K562 (cell line): Measurements from ENCODE around the gene BTF3L4. TPM values are rescaled to one million over a fixed set of nuclear protein-coding genes. Genes with fewer than 3 reads are reported as not detected.

Experiments
- BRF1 ChIP-seq: IDR thresholded peaks from 3 replicates; pipeline ENCODE4 v1.6.1; 2011; ENCODE audit warnings: borderline replicate concordance, mild to moderate bottlenecking; ENCODE audit not compliant: insufficient read length; ENCODE audit errors: extremely low read depth
- CTCF ChIP-seq, 3 experiments: IDR thresholded peaks in 2 of 3; conservative IDR thresholded peaks in 1 of 3; 2 replicates each; pipeline ENCODE4 v1.5.1; 2011 to 2012; ENCODE audit warnings: low read length in 3 of 3, mild to moderate bottlenecking in 3 of 3, control low read depth in 2 of 3, improper control_type of control experiment in 1 of 3, inconsistent platforms in 1 of 3, low read depth in 1 of 3, mixed read lengths in 1 of 3, moderate library complexity in 1 of 3; ENCODE audit not compliant: insufficient read depth in 2 of 3
- KAT8 ChIP-seq: fragments of 450-650 bp; IDR thresholded peaks from 2 replicates; pipeline ENCODE4 v1.6.1; 2016; ENCODE audit warnings: low read depth, mild to moderate bottlenecking
- MCM3 ChIP-seq: fragments of 450-650 bp; IDR thresholded peaks from 2 replicates; pipeline ENCODE4 v1.6.1; 2016
- NFXL1 ChIP-seq: fragments of 450-650 bp; formaldehyde crosslinking; IDR thresholded peaks from 2 replicates; pipeline ENCODE4 v1.4.0; 2021; ENCODE audit warnings: mild to moderate bottlenecking
- PCBP1 ChIP-seq: fragments of 200-400 bp; formaldehyde crosslinking; IDR thresholded peaks from 2 replicates; pipeline ENCODE4 v1.6.1; 2018; ENCODE audit warnings: mild to moderate bottlenecking, low read depth, low read length; ENCODE audit not compliant: poor library complexity, severe bottlenecking
- SMC3 ChIP-seq: conservative IDR thresholded peaks from 2 replicates; pipeline ENCODE4 v1.6.1; 2011; ENCODE audit warnings: low read depth, low read length, improper control_type of control experiment; ENCODE audit not compliant: insufficient read depth
- ZNF133 ChIP-seq: fragments of 250-450 bp; sonication (Bioruptor Pico); IDR thresholded peaks from 2 replicates; pipeline ENCODE4 v1.4.0; 2020; ENCODE audit warnings: mild to moderate bottlenecking
- ZNF408 ChIP-seq: fragments of 250-450 bp; sonication (Bioruptor Pico); IDR thresholded peaks from 2 replicates; pipeline ENCODE4 v1.4.0; 2020; ENCODE audit warnings: low read depth, mild to moderate bottlenecking, moderate library complexity
- ZNF41 ChIP-seq: fragments of 250-450 bp; sonication (Bioruptor Pico); conservative IDR thresholded peaks from 2 replicates; pipeline ENCODE4 v1.4.0; 2020; ENCODE audit warnings: mild to moderate bottlenecking
- polyA plus RNA-seq, 8 experiments: library from polyadenylated mRNA; depleted of rRNA in 4 of 8; stranded (reverse) in 5 of 8; unstranded in 3 of 8; fragments of >200 nt; fragmentation: Nextera tagmentation in 2 of 8; fragmentation: Illumina TruSeq in 1 of 8; extraction: Ambion mirVana in 2 of 8; extraction: Trizol in 1 of 8; gene quantifications; 2 replicates each; pipeline versions ENCODE4 v1.2.1 to v1.2.3, GENCODE V29; 2011 to 2014; ENCODE audit warnings: inconsistent platforms in 1 of 8, missing spikeins in 1 of 8
- total RNA-seq, 7 experiments: library from RNA; depleted of rRNA in 6 of 7; stranded (reverse); fragments of >200 nt in 6 of 7; fragmentation: Illumina TruSeq in 2 of 7; extraction: Trizol in 2 of 7; gene quantifications; 2 replicates each; pipeline versions ENCODE4 v1.2.1 to v1.2.3, GENCODE V29; 2011 to 2021; ENCODE audit warnings: low replicate concordance in 1 of 7
- TF ChIP-seq, protein P1 (sequence below): fragments of 450-650 bp; IDR thresholded peaks from 2 replicates; pipeline ENCODE4 v1.6.1; 2016; ENCODE audit warnings: mild to moderate bottlenecking, moderate library complexity
- TF ChIP-seq, protein P2 (sequence below): sonication (generic); formaldehyde crosslinking; IDR thresholded peaks from 2 replicates; pipeline ENCODE4 v1.8.0; 2022; ENCODE audit warnings: mild to moderate bottlenecking, missing genetic modification reagents

BTF3L4 gene
- total and polyA plus RNA-seq, 9 of the 15 experiments (the other 6 are each of a cell fraction or from before 2014, with no cell fraction given) = 40.1 to 106 (median 88.8) TPM

GRCh38 chr1:52127181-52128180 lies 71.4 kb downstream of the BTF3L4 start (continued):
- TF ChIP-seq, protein P1, sequence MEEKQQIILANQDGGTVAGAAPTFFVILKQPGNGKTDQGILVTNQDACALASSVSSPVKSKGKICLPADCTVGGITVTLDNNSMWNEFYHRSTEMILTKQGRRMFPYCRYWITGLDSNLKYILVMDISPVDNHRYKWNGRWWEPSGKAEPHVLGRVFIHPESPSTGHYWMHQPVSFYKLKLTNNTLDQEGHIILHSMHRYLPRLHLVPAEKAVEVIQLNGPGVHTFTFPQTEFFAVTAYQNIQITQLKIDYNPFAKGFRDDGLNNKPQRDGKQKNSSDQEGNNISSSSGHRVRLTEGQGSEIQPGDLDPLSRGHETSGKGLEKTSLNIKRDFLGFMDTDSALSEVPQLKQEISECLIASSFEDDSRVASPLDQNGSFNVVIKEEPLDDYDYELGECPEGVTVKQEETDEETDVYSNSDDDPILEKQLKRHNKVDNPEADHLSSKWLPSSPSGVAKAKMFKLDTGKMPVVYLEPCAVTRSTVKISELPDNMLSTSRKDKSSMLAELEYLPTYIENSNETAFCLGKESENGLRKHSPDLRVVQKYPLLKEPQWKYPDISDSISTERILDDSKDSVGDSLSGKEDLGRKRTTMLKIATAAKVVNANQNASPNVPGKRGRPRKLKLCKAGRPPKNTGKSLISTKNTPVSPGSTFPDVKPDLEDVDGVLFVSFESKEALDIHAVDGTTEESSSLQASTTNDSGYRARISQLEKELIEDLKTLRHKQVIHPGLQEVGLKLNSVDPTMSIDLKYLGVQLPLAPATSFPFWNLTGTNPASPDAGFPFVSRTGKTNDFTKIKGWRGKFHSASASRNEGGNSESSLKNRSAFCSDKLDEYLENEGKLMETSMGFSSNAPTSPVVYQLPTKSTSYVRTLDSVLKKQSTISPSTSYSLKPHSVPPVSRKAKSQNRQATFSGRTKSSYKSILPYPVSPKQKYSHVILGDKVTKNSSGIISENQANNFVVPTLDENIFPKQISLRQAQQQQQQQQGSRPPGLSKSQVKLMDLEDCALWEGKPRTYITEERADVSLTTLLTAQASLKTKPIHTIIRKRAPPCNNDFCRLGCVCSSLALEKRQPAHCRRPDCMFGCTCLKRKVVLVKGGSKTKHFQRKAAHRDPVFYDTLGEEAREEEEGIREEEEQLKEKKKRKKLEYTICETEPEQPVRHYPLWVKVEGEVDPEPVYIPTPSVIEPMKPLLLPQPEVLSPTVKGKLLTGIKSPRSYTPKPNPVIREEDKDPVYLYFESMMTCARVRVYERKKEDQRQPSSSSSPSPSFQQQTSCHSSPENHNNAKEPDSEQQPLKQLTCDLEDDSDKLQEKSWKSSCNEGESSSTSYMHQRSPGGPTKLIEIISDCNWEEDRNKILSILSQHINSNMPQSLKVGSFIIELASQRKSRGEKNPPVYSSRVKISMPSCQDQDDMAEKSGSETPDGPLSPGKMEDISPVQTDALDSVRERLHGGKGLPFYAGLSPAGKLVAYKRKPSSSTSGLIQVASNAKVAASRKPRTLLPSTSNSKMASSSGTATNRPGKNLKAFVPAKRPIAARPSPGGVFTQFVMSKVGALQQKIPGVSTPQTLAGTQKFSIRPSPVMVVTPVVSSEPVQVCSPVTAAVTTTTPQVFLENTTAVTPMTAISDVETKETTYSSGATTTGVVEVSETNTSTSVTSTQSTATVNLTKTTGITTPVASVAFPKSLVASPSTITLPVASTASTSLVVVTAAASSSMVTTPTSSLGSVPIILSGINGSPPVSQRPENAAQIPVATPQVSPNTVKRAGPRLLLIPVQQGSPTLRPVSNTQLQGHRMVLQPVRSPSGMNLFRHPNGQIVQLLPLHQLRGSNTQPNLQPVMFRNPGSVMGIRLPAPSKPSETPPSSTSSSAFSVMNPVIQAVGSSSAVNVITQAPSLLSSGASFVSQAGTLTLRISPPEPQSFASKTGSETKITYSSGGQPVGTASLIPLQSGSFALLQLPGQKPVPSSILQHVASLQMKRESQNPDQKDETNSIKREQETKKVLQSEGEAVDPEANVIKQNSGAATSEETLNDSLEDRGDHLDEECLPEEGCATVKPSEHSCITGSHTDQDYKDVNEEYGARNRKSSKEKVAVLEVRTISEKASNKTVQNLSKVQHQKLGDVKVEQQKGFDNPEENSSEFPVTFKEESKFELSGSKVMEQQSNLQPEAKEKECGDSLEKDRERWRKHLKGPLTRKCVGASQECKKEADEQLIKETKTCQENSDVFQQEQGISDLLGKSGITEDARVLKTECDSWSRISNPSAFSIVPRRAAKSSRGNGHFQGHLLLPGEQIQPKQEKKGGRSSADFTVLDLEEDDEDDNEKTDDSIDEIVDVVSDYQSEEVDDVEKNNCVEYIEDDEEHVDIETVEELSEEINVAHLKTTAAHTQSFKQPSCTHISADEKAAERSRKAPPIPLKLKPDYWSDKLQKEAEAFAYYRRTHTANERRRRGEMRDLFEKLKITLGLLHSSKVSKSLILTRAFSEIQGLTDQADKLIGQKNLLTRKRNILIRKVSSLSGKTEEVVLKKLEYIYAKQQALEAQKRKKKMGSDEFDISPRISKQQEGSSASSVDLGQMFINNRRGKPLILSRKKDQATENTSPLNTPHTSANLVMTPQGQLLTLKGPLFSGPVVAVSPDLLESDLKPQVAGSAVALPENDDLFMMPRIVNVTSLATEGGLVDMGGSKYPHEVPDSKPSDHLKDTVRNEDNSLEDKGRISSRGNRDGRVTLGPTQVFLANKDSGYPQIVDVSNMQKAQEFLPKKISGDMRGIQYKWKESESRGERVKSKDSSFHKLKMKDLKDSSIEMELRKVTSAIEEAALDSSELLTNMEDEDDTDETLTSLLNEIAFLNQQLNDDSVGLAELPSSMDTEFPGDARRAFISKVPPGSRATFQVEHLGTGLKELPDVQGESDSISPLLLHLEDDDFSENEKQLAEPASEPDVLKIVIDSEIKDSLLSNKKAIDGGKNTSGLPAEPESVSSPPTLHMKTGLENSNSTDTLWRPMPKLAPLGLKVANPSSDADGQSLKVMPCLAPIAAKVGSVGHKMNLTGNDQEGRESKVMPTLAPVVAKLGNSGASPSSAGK = no peak
- TF ChIP-seq ZNF41 (CRISPR knock-in tag) = no peak
- no peak for TF ChIP-seq ZNF408
- no peak for TF ChIP-seq NFXL1
- TF ChIP-seq MCM3 = 0 out of 2 replicates have a peak, but pooled peaks have one; percentile 2
- TF ChIP-seq CTCF (IDR thresholded peaks at IDR 0.05 in 2 of 3, conservative IDR thresholded peaks at IDR 0.05 in 1 of 3; ENCODE audit: insufficient read depth in 2 of 3, low read depth in 1 of 3, low read length in 3 of 3) = peak; percentile 58 to 87 (median 75); a peak in 5 of 6 replicates
- TF ChIP-seq, protein P2, sequence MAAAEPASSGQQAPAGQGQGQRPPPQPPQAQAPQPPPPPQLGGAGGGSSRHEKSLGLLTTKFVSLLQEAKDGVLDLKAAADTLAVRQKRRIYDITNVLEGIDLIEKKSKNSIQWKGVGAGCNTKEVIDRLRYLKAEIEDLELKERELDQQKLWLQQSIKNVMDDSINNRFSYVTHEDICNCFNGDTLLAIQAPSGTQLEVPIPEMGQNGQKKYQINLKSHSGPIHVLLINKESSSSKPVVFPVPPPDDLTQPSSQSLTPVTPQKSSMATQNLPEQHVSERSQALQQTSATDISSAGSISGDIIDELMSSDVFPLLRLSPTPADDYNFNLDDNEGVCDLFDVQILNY (CRISPR knock-in tag) = no peak
- no peak for TF ChIP-seq ZNF133 (CRISPR knock-in tag)
- no peak for TF ChIP-seq PCBP1
- TF ChIP-seq BRF1 = no peak
- no peak for TF ChIP-seq KAT8
- TF ChIP-seq SMC3 = peak; percentile 63
